HFF-Myc (cell line): ENCODE measurements around the gene PRCC.

Source experiments
- DNase-seq: peaks from one replicate; pipeline ENCODE4 v3.0.0-alpha.2; 2011; ENCODE audit warnings: low read depth; ENCODE audit errors: extremely low read depth
- H3K4me3 ChIP-seq: replicated peaks from 2 replicates; pipeline ENCODE4 v1.5.1; 2011; ENCODE audit warnings: low read depth, mild to moderate bottlenecking, control low read depth, low read length
- CTCF ChIP-seq: IDR thresholded peaks from 2 replicates; pipeline ENCODE4 v1.5.1; 2012; ENCODE audit warnings: mild to moderate bottlenecking, low read depth, low read length, control low read depth; ENCODE audit errors: missing control alignments

PRCC gene

GRCh38 chr1:156816561-156817328 is 49.4 kb downstream of the PRCC start, which contains the start of gene SH2D2A:
SH2D2A (minus strand) TSS chr1:156816848; CDS start chr1:156816708, 140 bp downstream.
- no peak within 1 kb of the TSS for H3K4me3 ChIP-seq
- no peak for DNase-seq
- no peak for TF ChIP-seq CTCF

GRCh38 chr1:156821801-156822200 is 54.5 kb downstream of the PRCC start:
- no peak for TF ChIP-seq CTCF
- DNase-seq: no peak
- H3K4me3 ChIP-seq: no peak overlapping the region

- no peak for DNase-seq
- TF ChIP-seq CTCF: no peak
These were observed 55.3 kb downstream of the PRCC start for GRCh38 chr1:156822680-156823079.

GRCh38 chr1:156823210-156823790 is 56.0 kb downstream of the PRCC start:
- no peak for TF ChIP-seq CTCF
- DNase-seq: no peak
- no peak overlapping the region for H3K4me3 ChIP-seq

More at GRCh38 chr1:156822680-156823079, 55.3 kb downstream of the PRCC start:
- H3K4me3 ChIP-seq: no peak overlapping the region

GRCh38 chr1:156826630-156827029 is 59.3 kb downstream of the PRCC start:
- DNase-seq: no peak
- TF ChIP-seq CTCF: no peak
- H3K4me3 ChIP-seq: no peak overlapping the region

GRCh38 chr1:156828400-156829124 is 61.2 kb downstream of the PRCC start:
- TF ChIP-seq CTCF: no peak
- no peak overlapping the region for H3K4me3 ChIP-seq
- no peak for DNase-seq
